ENCODE results near the gene EDARADD.

The EDARADD gene

DNA sequence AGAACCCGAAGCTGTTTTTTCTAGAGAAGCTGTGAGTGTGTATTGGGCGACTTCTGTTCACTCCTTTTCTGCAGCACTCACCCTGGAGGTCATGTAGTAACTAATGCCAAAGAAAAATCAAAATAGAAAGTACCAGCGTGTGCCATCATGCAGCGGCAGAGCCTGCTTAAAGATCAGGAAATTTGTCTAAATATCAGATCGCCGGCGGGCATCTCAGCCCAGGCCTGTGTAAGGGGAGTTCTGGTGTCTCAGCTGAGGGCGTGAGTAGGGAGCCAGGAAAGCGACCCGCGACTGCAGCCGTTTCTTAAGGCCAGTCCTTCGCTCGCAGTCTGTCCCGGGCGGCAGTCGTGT is 768 bp downstream of the EDARADD start:
- TF ChIP-seq, protein P1, sequence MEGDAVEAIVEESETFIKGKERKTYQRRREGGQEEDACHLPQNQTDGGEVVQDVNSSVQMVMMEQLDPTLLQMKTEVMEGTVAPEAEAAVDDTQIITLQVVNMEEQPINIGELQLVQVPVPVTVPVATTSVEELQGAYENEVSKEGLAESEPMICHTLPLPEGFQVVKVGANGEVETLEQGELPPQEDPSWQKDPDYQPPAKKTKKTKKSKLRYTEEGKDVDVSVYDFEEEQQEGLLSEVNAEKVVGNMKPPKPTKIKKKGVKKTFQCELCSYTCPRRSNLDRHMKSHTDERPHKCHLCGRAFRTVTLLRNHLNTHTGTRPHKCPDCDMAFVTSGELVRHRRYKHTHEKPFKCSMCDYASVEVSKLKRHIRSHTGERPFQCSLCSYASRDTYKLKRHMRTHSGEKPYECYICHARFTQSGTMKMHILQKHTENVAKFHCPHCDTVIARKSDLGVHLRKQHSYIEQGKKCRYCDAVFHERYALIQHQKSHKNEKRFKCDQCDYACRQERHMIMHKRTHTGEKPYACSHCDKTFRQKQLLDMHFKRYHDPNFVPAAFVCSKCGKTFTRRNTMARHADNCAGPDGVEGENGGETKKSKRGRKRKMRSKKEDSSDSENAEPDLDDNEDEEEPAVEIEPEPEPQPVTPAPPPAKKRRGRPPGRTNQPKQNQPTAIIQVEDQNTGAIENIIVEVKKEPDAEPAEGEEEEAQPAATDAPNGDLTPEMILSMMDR (conservative IDR thresholded peaks at IDR 0.05; ENCODE audit: low read depth, low read length): no peak
- DNase-seq (ENCODE audit: low read depth): no peak
- H3K4me3 ChIP-seq (ENCODE audit: low read length): peak overlapping the region; percentile 60

DNA sequence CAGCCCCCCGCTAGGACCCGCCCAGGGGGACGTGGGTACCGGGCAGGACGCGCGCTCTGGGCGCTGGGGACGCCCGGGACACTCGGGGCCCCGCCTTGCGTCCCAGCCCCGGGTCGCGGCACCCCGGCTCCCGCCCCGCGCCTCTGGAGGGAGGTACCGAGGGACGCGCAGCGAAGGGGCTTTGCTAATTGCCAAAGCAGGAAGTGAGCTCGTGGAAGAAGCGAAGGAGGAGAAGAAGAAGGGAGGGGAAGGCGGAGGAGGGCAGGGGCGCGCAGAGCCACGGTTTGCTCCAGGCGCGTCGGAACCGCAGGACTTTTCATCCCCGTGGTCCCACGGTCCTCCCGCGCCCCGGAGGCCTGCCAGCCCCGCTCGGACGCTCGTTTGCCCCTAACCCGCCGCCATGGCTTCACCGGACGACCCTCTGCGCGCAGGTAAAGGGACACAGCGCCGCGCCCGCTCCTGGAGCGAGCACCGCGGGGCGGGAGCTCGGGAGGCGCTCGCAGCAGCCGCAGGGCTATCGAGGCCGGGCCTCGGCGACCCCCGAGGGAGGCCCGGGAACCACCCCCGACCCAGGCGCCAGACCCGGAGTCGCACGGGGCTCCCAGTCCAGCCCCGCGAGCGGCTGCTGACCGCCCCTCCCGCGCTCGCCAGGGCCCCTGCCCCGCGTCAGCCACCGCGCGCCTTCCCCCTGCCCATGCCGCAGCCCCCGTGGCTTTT is 1.3 kb downstream of the EDARADD start:
- TF ChIP-seq, protein P1 (conservative IDR thresholded peaks at IDR 0.05; ENCODE audit: low read depth, low read length): no peak
- H3K4me3 ChIP-seq (ENCODE audit: low read length): peak overlapping the region; percentile 60
- no peak for DNase-seq (ENCODE audit: low read depth)

DNA sequence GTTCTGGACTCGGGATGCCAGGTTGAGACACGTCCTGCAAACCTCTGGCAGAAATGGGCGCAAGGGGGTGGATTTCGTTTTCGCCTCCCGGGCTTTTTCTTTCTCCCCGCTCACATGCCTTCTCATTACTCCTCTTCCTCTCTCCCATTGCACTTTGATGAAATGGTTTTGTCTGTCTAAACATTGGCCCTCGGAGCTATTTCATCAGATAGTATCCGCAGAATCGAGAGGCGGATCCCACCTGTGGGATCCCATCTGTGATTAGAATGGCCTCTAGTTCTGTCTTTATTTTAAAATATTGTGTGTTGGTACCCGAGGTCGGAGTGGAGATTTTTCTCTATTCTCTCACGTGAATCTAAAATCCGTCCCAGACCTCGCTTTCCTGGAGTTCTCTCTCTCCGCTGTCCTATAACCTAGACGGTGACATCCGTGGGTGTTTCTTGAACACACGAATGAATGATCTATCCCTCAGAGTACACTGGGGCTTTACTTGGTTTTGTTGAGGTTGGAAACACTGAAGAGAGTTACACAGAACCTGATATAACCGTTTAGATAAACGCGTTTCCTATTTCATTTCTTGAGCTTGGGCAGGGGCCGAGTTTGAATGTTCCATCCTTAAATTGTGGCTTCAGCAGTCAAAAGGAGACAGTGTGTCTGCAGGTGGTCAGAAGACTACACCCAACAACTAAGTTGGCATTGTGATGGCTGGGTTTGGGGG is 2.0 kb downstream of the EDARADD start:
- peak overlapping the region; percentile 60 for H3K4me3 ChIP-seq (ENCODE audit: low read length)
- DNase-seq (ENCODE audit: low read depth): no peak
- TF ChIP-seq, protein P1 (conservative IDR thresholded peaks at IDR 0.05; ENCODE audit: low read depth, low read length): no peak

DNA sequence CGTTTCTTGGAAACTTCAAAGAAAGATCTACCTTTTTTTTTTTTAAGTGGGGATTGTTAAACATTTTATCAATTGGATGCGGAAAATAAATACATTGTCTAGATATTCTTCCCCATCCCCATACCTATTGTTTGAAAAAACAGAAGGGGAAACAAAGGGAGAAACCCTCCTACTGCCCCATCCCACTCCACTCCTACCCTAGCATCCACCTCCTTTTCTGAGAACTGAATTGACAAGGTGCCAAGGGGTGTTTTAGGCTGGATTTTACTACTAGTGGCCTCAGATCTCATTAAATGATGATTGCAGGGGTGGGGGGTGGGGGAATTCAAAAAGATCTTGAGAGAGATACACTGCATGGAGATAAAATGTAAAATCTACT is 2.6 kb downstream of the EDARADD start:
- no peak for DNase-seq (ENCODE audit: low read depth)
- TF ChIP-seq, protein P1 (conservative IDR thresholded peaks at IDR 0.05; ENCODE audit: low read depth, low read length): no peak
- no peak overlapping the region for H3K4me3 ChIP-seq (ENCODE audit: low read length)

DNA sequence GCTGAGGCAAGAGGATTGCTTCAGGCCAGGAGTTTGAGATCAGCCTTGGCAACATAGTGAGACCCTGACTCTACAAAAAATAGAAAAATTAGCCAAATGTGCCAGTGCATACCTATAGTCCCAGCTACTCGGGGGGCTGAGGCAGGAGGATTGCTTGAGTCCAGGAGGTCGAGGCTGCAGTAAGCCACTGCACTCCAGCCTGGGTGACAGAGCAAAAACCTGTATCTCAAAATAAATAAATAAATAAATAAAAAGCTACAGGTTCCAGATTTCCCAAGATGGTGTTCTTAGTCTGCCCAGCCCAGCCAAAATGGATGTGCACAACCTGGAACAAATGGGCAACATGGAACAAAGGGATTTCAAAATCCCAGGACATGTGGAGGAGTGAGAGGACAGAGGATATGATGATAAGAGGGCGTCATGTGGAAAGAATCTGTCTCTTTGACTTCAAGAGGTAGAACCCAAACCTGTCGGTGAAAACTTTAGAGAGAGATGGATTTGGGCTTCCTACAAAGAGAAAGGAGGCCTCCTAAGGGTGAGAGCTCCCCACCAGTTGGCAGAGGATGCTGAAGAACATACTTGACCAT is 3.2 kb downstream of the EDARADD start:
- TF ChIP-seq, protein P1 (conservative IDR thresholded peaks at IDR 0.05; ENCODE audit: low read depth, low read length): no peak
- DNase-seq (ENCODE audit: low read depth): no peak

DNA sequence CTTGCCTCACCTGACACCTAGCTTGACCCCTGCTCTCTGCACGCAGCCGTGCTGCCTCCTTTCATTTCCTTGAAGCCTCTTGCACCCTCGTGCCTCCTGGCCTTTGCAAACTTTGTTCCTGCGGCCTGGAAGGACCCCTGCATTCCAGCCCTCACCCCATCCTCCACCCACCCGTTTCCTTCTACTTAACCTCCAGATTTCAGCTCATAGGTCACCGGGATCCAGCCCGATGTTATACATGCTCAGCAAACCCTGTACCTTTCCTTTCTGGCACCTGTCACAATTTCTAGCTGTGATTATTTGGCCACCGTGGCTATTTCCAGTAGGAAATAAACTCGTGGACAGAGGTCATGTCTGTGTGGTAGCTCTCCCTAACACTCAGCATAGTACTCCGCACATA is 4.5 kb downstream of the EDARADD start:
- TF ChIP-seq, protein P1 (conservative IDR thresholded peaks at IDR 0.05; ENCODE audit: low read depth, low read length): no peak

More for the DNA sequence above, 3.2 kb downstream of the EDARADD start:
- H3K4me3 ChIP-seq (ENCODE audit: low read length): no peak overlapping the region

More for the DNA sequence above, 4.5 kb downstream of the EDARADD start:
- H3K4me3 ChIP-seq (ENCODE audit: low read length): no peak overlapping the region
- no peak for DNase-seq (ENCODE audit: low read depth)
